Measurements from ENCODE around the gene MAP2K1.
"Not testable (repeated sequence)": the region's sequence is repeated elsewhere in the genome, so short reads cannot be mapped to it uniquely, and the experiment has no call there.

Gene MAP2K1

DNA sequence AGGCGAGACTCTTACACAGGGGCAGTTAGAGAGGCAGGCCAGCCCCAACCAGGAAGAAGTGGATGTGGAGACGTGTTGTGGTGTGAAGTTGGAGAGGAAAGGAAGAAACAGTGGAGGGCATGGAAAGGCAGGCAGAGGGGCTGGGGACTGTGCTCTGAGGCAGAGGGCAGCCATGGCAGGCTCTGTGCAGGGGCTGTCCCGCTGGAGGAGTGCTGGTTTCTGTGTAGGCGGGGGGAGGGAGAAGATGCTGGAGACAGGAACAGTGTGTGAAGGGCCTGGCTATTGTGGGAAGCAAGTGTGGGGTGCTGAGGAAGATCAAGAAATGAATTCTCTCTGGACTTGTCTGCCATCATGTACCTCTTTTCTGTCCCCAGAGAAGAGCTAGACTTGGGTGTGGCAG lies 89.8 kb downstream of the MAP2K1 start:
- DNase-seq (ENCODE audit: low read depth in 2 of 2) = no peak

DNA sequence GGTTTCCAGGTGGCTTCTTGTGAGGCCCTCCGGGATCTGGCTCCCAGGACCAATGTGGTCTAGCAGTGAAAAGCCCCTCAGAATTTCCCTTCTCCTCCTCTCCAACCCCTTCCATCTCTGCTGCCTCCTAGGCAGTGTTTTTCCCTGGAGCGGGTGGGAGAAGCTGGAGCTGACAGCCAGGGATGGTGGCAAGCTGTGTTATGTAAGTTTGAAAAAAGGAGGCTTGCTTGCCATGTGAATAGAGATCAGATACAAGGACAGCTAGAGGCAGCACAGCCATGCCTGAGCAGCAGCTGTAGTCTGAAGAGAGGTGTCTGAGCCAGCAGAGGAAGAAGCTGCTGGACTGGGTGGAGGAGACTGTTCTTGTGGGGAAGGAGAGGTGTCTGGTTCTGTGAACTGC lies 90.3 kb downstream of the MAP2K1 start:
- DNase-seq (ENCODE audit: low read depth in 2 of 2) = no peak

DNA sequence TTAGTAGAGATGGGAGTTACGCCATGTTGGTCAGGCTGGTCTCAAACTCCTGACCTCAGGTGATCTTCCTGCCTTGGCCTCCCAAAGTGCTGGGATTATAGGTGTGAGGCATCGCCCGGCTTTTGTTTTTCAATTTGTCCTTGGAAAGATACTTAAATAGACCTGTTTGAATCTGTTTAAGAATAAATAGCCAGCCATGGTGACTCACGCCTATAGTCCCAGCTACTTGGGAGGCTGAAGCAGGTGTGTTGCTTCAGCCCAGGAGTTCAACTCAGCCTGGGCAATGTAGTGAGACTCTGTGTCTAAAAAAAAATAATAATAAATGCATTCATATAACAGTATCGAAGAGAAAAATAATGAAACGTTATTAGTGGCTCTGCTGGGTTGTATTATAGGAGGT lies 93.6 kb downstream of the MAP2K1 start:
- no peak for DNase-seq (ENCODE audit: low read depth in 2 of 2)

DNA sequence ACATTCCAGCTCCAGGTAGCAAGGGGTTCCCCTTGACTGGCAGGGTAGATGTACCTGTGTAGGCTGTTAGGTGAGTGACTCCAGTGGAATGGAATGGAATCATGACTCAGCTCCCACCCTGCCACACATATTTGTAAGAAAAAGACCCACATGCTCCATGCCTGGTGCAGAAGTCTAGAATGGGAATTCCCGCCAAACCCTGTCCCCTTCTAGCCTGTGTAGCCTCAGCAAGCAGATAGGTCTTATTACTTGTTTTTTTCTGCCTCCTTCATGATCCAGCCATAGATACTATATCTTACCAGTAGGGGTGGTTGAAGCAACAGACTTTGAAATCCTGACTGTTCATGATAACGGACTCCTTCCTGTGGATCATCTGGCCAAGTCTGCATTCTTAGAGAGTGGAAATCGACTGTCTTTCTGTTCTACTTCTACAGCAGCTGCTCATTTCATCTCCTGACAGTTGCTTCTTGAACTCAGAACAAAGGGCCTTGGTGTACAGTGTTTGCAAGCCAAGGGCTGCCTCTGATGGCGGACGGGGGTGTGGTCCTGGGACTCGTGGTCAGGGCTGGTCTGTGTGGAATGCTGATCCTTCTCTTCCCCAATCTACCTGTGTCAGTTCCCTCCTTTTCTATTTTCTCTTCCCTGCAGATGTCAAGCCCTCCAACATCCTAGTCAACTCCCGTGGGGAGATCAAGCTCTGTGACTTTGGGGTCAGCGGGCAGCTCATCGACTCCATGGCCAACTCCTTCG lies 94.6 kb downstream of the MAP2K1 start:
- no peak for DNase-seq (ENCODE audit: low read depth in 2 of 2)

DNA sequence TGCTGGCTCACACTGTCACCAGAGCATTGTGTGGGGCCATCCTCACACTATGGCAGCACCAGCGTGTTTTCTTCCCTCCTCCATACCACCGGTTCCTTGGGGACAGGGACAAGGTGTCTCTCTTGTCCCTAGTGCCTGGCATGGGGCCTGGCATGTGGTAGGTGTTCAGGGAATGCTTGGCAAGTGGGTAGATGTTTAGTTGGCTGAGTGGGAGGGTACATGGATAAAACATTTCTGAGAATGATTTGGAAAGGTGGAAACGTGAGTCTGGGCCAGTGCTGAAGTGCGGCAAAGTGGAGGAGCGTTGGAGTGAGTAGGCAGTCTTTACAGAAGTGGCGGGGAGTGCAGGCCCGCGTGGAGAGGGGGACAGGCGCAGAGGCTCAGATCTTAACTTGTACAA lies 95.8 kb downstream of the MAP2K1 start:
- no peak for DNase-seq (ENCODE audit: low read depth in 2 of 2)

DNA sequence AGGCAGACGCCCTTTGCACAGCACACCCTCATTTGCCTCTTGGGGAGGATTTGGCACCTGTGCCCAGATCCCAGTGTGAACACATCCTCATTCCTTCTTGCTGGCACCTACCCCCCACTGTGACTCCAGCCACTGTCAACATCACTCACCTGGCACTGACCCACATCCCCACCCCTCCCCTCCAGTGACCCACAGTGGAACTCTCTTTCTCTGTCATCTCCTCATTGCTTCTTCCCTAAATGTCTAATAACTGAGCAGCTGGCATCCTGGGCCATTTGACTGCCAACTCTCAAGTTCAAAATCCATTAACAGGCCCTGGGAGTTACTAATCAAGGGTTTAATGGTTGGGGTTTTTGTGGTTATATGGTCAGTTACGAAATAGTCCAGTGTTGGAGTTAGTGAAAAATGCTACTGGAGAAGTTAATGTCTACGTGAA lies 96.4 kb downstream of the MAP2K1 start:
- no peak for DNase-seq (ENCODE audit: low read depth in 2 of 2)

DNA sequence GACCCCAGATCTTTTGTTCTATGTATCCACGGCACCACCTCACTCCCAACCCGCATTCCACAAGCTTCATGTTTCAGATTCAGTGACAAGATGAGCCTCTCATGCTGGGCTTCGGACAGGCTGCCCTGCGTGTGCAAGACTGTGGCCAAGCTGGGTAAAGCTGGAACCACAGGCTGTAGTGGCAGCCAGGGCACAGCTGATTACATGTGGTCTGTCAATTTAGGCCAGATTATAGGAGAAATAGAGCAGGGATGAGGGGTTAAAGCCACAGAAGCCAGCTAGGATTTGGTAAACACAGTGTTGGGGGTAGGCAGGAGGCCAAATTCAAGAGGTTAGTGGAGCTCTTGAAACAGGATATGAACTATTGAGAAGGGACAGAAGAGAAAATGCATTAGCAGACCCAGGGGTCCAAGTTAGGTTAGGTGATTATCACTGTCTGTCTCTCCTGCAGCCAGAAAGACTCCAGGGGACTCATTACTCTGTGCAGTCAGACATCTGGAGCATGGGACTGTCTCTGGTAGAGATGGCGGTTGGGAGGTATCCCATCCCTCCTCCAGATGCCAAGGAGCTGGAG lies 97.9 kb downstream of the MAP2K1 start:
- DNase-seq (ENCODE audit: low read depth in 2 of 2) = no peak

DNA sequence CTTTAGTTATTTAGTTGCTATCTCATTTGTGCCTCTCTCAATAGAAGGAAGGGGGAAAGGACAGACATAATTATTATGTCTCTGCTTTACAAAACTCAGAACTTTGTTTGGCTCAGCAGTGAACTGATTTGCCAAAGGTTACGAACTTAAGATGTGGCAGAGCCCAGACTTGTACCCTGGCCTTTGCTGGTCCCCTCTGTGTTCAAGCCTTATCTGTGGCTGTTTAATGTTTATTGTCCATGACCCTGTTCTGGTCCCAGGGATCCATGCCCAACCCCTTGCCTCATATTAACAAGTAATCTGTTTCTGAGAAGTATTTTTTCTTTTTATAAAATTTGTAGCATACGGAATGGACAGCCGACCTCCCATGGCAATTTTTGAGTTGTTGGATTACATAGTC lies 100.2 kb downstream of the MAP2K1 start:
- DNase-seq (ENCODE audit: low read depth in 2 of 2) = no peak

DNA sequence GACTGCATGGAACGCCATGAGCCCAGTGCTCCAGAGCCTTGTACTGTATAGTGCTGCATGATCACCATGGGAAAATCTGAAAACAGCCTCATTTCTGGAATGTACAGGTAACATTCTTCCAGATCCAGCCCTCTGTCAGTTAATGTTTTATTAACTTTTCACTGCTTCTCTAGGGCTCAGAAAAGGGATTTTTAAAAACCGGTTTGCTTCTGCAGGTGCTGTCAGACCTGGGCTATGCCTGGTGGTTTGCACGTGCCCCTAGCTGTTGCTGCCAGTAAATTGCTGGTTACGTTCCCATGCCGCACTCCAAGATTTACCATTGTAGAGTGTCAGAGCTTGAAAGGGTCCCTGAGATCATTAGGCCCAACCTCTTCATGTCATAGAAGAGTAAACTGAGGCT lies 101.8 kb downstream of the MAP2K1 start:
- no peak for DNase-seq (ENCODE audit: low read depth in 2 of 2)

DNA sequence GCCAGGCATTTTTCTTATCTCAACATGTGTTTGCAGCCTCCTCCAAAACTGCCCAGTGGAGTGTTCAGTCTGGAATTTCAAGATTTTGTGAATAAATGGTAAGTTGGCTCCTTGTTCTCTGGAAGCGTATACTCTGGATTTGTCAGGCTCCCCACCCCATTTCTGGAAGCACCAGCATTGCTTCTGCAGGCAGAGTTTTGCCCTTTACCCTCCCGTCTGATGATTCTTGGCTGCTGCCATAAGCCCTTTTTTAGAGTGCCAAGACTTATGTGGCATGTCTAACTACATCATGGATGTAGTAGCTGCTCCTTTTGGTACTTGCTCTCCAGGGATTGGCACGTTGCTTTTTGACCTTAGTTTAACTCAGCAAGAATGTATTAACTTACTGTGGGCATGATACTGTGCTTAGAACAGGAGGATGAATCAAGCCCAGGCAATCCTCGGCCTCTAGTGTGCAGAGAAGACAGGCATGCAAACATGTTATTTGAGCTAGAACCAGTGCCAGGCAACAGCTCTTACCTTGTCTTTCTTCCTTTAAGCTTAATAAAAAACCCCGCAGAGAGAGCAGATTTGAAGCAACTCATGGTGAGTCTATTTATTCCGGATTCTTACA lies 102.6 kb downstream of the MAP2K1 start:
- no peak for DNase-seq (ENCODE audit: low read depth in 2 of 2)

DNA sequence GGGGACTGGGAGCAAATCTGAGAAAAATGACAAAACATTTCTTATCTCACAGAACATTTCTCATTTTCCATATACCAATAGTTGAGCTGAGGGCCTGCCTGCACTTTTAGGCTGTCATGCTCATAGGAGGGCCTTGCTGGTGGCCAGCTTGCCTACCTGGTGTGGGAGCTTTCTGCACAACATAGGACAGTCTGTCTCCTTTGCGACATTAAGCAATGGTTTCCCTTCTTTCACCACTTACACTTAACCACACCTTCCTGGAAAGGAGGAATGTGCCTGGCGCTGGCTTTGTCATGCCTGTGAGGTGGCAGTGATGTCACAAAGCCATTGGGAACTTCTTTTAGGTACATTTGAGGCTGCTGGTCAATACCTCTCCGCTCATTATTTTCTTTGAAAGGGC lies 105.1 kb downstream of the MAP2K1 start:
- DNase-seq (ENCODE audit: low read depth in 2 of 2) = no peak

DNA sequence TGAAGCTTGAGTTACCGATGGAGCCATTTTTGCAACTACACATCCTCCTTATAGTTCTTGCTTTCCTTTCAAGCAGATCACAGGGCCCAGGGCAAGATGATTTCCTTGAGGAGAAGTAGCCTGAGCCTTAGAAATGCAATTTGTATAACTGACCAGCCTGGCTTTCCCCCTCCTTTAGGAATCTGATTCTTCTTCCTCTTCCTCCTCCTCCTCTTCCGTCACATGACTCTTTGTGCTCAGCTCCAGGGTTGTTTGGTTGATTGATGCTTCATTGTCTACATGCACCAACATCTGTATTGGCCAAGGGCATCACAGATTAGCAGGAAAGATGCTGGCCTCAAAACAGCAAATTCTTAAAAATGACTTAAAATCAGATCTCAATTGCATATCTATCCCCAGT lies 107.5 kb downstream of the MAP2K1 start:
- DNase-seq (ENCODE audit: low read depth in 2 of 2) = no peak

DNA sequence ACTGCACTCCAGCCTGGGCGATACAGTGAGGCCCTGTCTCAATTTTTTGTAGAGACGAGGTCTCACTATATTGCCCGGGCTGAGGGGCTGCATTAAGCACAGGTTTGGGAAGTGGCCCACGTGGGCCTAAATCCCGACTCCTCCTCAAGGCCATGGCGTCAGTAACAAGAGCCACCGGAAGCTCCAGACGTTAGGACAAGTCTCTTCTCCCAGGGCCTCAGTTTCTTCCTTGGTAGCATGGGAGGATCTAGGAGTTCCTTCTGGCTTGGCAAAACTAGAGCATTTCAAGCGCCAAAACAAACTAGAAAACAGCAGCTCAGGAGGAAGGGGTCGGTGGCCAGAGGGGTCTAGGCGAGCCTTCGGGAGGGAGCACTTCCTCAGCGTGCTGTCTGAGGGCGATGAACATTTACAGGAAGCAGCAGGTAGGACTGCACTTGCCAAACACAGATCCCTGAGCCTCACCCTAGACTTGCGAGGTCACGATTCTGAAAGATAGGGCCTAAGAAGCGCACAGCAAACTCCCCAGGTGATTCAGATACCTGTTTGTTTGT lies 110.3 kb downstream of the MAP2K1 start:
- DNase-seq (ENCODE audit: low read depth in 2 of 2) = no peak

DNA sequence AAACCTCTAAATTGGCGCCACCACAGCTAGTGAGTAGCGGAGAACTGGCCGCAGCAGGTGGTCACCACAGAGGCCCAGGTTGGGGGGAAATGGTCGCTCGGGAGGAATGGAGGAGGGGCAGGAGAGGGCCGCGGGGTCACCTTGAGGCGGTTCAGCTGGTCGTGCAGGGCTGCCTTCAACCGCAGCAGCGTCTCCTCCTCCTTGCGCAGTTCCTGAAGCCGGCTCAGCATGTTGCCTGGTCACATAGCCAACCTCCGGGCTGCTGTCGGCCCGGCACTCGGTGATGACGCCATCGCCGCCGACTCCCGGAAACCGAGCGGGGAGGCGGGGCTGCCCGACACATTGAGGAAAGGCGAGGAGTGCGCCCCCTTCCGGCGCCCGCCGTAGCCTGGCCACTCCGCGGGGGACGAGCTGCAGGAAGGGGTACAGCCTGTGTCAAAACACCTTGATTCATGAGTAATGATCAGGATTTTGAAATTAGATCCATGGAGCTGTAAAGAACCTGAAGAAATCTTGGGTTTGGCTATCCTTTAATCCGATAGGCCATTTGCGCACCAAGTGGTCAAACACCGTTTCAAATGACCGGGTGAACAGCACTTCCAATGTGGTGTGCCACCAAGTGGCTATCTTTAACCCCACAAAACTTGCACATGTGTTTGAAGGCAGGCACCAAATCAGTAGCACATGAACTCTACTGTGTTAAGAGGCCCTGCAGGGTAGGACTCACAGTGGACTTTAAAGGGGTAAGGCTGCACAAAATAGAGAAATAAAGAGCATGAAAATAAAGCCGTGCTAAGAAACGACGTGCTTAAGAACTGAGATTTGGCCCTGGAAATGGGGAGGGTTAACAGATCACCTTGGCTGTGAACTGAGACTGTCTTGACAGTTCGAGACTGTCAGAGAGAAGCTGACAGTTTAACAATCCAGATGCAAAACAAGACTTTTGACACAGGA lies 111.1 kb downstream of the MAP2K1 start, which contains the start of gene SNAPC5:
Gene SNAPC5 (minus strand): TSS at position 261 of the 954 bp plus-strand sequence. CDS start 31 bp downstream, at position 230.
- peak; percentile 92 to 98 for DNase-seq (ENCODE audit: low read depth in 2 of 2)

DNA sequence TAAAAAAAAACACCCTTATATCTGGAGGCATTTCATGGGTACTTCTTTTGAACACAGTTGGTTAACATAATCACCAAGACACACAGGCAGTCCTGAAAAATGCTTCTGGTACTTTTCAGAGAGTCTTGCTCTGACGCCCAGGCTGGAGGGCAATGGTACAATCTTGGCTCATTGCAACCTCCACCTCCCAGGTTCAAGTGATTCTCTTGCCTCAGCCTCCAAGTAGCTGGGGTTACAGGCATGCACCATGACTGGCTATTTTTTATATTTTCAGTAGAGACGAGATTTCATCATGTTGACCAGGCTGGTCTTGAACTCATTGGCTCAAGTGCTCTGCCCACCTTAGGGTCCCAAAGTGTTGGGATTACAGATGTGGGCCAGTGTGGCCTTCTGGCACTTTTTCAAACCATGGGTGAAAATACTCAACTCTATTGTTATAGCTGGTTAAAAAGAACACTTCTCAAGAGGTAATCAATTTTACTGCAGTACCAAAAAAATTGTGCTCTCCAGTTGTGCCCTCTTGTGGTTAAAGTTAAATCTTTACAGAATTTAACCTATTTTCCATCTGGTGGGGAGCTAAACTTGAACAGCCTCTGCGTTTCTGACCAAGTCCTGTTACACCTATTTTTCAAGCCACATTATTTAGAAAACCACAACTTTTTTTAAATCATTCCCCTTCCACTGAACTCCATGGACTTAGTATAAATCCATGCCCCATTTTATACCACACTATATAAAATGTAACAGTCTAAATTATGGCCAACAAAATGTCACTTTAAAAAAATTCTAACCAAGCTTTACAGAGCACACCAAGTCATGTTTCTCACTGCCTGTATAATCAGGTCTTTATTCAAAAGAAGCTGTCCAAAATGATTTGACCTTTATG lies 112.0 kb downstream of the MAP2K1 start:
- no peak for DNase-seq (ENCODE audit: low read depth in 2 of 2)

DNA sequence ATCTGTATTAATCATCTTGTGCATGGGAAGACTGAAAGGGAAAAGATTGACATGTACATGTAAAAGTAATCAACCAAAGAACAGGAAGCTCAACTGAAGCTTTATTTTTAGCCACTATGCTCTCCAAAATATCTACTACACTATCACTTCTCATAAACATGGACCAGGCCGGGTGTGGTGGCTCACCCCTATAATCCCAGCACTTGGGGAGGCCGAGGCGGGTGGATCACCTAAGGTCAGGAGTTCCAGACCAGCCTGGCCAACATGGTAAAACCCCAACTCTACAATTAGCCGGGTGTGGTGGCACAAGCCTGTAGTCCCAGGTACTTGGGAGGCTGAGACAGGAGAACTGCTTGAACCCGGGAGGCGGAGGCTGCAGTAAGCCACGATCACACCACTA lies 113.6 kb downstream of the MAP2K1 start:
- DNase-seq (ENCODE audit: low read depth in 2 of 2) = not testable (repeated sequence)

DNA sequence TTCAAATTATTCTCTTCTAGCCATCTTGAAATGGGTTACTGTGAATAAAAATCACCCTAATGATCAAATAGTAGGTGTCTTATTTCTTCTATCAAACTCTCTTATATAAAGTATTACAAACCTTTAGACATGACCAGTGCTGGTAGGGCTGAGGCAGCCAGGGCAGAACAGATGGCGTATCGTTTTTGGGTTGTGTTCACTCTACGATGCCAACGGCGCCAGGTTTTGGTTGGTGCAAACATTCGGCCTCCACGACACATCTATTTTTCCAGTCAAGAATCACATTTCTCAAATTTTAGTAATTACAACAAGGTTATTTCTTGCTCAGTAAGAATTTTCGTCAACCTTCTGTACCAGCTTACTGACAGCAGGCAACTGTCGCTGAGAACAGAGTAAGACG lies 115.8 kb downstream of the MAP2K1 start:
- DNase-seq (ENCODE audit: low read depth in 2 of 2) = no peak

DNA sequence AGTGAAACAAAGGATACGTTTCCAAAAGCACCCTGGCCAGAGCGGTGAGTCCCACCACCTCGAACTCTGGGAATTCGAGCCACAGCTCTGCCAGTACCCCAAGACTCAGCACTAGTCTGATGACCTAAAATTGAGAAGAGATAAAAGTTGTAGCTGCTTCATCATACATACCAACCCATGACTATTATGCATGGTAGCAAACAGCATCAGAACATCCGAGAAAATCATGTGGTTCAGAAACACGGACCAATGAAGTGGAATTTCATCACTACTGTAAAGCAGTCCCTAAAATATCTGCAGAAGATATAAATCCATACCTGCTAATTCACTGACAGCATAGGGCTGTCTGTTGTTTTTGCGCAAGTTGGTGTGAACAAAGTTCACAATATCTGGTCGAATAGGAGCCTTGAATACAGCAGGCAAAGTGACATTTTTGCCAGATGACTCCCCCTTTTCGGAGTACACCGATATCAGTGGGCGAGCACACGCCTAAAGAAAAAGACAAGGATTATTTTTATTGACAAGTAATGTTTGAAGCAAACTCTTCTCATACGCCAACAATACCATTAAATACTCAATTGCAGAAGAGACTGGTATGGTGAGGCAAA lies 116.4 kb downstream of the MAP2K1 start:
- not testable (repeated sequence) for DNase-seq (ENCODE audit: low read depth in 2 of 2)

DNA sequence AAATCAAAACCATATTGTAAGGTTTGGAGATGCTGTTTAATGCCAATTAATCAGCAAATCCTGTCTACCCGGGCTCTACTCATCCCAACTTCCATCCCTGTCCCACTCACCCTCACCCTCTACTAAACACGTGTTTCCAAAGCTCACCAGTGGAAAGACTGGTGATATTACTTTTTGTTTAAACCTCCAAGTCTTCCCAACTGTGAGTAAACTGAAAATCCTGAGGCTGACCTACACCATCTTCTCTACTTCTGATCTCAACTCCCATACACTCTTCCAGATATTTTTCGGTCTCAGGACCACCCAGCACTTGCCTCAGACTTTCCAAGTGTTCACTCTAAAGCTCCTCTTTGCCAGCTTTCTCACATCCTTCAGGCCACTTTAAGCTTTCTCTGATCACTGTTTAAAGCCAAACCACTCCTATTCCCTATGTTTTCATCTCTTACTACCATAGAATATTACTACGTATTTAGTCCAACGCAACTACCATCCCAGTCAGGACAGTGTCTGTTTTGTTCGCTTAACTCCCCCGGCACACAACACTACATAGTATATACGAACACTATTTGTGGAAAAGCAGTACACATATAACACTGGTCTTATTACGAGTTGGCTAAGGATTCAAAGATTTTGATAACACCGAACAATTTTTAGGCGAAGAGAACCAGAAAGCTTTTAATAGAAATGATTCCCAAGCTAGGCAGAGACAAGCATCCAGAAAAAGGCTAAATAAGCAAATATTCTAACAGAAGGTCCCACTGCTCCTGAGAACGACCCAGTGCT lies 117.3 kb downstream of the MAP2K1 start:
- DNase-seq (ENCODE audit: low read depth in 2 of 2) = no peak
